Measurements from ENCODE around the gene PHACTR3.

PHACTR3 gene

GRCh38 chr20:59657459-59658046, 53.2 kb downstream of the PHACTR3 start:
- TF ChIP-seq, protein P1, sequence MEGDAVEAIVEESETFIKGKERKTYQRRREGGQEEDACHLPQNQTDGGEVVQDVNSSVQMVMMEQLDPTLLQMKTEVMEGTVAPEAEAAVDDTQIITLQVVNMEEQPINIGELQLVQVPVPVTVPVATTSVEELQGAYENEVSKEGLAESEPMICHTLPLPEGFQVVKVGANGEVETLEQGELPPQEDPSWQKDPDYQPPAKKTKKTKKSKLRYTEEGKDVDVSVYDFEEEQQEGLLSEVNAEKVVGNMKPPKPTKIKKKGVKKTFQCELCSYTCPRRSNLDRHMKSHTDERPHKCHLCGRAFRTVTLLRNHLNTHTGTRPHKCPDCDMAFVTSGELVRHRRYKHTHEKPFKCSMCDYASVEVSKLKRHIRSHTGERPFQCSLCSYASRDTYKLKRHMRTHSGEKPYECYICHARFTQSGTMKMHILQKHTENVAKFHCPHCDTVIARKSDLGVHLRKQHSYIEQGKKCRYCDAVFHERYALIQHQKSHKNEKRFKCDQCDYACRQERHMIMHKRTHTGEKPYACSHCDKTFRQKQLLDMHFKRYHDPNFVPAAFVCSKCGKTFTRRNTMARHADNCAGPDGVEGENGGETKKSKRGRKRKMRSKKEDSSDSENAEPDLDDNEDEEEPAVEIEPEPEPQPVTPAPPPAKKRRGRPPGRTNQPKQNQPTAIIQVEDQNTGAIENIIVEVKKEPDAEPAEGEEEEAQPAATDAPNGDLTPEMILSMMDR (IDR thresholded peaks at IDR 0.05; ENCODE audit: extremely low read depth, insufficient read depth, missing control alignments), result no peak
- in situ Hi-C loops (cut with MboI; ENCODE audit: low pct_unique_long_range_greater_than_20kb, low sequenced_read_pairs, unreplicated experiment), result no loop called here
- no peak for DNase-seq (ENCODE audit: low spot score)

GRCh38 chr20:59660471-59660870, 56.1 kb downstream of the PHACTR3 start:
- DNase-seq (ENCODE audit: low spot score), result no peak
- in situ Hi-C loops (cut with MboI; ENCODE audit: low pct_unique_long_range_greater_than_20kb, low sequenced_read_pairs, unreplicated experiment), result no loop called here
- TF ChIP-seq, protein P1 (IDR thresholded peaks at IDR 0.05; ENCODE audit: extremely low read depth, insufficient read depth, missing control alignments), result no peak

DNA sequence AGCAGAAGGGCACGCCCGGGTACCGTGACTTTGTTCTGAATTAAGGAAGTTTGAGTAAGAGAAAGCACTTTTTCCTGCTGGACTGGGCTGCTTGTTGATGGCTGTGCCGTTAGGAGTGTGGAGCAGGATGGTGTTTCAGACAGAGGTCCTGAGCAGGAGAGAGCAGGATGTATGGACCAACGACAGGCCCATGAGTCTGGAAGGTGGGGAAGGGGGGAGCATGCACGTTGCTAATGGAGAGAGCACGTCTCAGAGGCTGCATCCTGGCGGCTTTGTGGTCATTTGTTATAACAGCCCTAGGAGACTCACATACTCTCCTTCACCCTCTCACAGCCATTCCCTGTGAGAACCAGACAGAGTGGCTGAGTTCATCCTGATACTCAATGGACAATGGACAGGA, 56.8 kb downstream of the PHACTR3 start:
- in situ Hi-C loops (cut with MboI; ENCODE audit: low pct_unique_long_range_greater_than_20kb, low sequenced_read_pairs, unreplicated experiment), result no loop called here
- DNase-seq (ENCODE audit: low spot score), result no peak
- TF ChIP-seq, protein P1 (IDR thresholded peaks at IDR 0.05; ENCODE audit: extremely low read depth, insufficient read depth, missing control alignments), result no peak

- DNase-seq (ENCODE audit: low spot score), result no peak
- TF ChIP-seq, protein P1 (IDR thresholded peaks at IDR 0.05; ENCODE audit: extremely low read depth, insufficient read depth, missing control alignments), result no peak
- in situ Hi-C loops (cut with MboI; ENCODE audit: low pct_unique_long_range_greater_than_20kb, low sequenced_read_pairs, unreplicated experiment), result no loop called here
Observed at GRCh38 chr20:59661621-59662020, 57.3 kb downstream of the PHACTR3 start.

DNA sequence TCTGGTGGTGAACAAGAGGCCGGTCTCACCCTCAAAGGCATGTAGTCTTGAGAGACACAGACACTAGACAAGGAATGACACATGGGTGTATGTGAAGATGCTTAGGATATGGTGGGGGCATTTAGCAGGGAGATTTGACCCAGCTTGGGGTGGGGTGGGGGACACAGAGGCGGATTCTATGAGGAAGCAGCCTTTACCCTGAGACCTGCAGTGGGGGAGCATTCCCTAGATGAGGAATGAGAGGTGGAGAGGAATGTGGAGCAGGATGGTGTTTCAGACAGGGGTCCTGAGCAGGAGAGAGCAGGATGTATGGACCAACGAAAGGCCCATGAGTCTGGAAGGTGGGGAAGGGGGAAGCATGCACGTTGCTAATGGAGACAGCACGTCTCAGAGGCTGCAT, 57.8 kb downstream of the PHACTR3 start:
- TF ChIP-seq, protein P1 (IDR thresholded peaks at IDR 0.05; ENCODE audit: extremely low read depth, insufficient read depth, missing control alignments), result no peak
- DNase-seq (ENCODE audit: low spot score), result no peak
- in situ Hi-C loops (cut with MboI; ENCODE audit: low pct_unique_long_range_greater_than_20kb, low sequenced_read_pairs, unreplicated experiment), result no loop called here

- TF ChIP-seq, protein P1 (IDR thresholded peaks at IDR 0.05; ENCODE audit: extremely low read depth, insufficient read depth, missing control alignments), result no peak
- no peak for DNase-seq (ENCODE audit: low spot score)
- in situ Hi-C loops (cut with MboI; ENCODE audit: low pct_unique_long_range_greater_than_20kb, low sequenced_read_pairs, unreplicated experiment), result no loop called here
Observed at GRCh38 chr20:59662856-59663512, 58.6 kb downstream of the PHACTR3 start.

All from GM13977 (cell line).